ENCODE measurements around the gene C1QA. TPM values are rescaled to one million over a fixed set of nuclear protein-coding genes. Genes with fewer than 3 reads are reported as not detected.

C1QA gene
- total RNA-seq, 1 experiment from 2014 or later = not detected

DNA sequence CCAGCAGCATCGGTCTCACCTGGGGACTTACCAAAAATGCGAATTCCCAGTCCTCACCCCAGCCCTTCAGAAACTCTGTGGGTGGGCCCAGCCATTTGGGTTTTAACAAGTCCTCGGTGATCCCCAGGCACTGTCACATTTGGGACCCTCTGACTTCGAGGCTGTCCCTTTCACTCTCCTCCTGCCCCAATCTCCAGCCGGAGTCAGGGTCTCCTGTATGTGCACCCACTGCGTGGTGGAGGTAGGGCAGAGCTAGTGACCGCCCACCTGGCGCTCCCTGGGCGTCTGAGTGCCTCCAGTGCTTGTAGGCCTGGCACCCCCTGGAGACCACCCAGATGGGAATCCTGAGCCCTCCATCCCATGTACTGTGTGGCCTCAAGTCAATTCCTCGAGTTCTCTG lies 42.0 kb upstream of the C1QA start:
- no peaks in the 10 kb centered on the region for H3K27me3 ChIP-seq (ENCODE audit: low read length)
- no peaks in the 10 kb centered on the region for H3F3A ChIP-seq (ENCODE audit: low read length, unreplicated experiment)
- no peak overlapping the region for H3K4me3 ChIP-seq (ENCODE audit: low read length)
- no peaks in the 10 kb centered on the region for H3K79me2 ChIP-seq (ENCODE audit: low read length)
- no peak overlapping the region for H3K9ac ChIP-seq (ENCODE audit: low read length)
- TF ChIP-seq EZH2 (IDR thresholded peaks at IDR 0.05; ENCODE audit: low read length, unreplicated experiment) (no peak), EZH2phosphoT487 (IDR thresholded peaks at IDR 0.05; ENCODE audit: borderline replicate concordance, low read length) (no peak)
- TF ChIP-seq, protein P1, sequence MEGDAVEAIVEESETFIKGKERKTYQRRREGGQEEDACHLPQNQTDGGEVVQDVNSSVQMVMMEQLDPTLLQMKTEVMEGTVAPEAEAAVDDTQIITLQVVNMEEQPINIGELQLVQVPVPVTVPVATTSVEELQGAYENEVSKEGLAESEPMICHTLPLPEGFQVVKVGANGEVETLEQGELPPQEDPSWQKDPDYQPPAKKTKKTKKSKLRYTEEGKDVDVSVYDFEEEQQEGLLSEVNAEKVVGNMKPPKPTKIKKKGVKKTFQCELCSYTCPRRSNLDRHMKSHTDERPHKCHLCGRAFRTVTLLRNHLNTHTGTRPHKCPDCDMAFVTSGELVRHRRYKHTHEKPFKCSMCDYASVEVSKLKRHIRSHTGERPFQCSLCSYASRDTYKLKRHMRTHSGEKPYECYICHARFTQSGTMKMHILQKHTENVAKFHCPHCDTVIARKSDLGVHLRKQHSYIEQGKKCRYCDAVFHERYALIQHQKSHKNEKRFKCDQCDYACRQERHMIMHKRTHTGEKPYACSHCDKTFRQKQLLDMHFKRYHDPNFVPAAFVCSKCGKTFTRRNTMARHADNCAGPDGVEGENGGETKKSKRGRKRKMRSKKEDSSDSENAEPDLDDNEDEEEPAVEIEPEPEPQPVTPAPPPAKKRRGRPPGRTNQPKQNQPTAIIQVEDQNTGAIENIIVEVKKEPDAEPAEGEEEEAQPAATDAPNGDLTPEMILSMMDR (conservative IDR thresholded peaks at IDR 0.05; ENCODE audit: low read depth, low read length) = no peak
- no peak overlapping the region for H2AFZ ChIP-seq (ENCODE audit: low read length)
- ChIA-PET POLR2A (ENCODE audit: unreplicated experiment) (no interaction called here), CTCF (no interaction called here)
- no peak for ATAC-seq
- no peaks in the 10 kb centered on the region for H3K9me2 ChIP-seq (replicated peaks; ENCODE audit: low read length)
- no peaks in the 10 kb centered on the region for H3K36me3 ChIP-seq (ENCODE audit: low read depth, low read length)
- no peak overlapping the region for H3K27ac ChIP-seq (ENCODE audit: low read length)
- H3K9me3 ChIP-seq (ENCODE audit: low read length) = no peaks in the 10 kb centered on the region
- no peaks in the 10 kb centered on the region for H4K20me1 ChIP-seq (ENCODE audit: low read length)
- intact Hi-C loops (cut with micrococcal nuclease) = no loop called here
- H3K4me1 ChIP-seq (ENCODE audit: insufficient read depth, low read length) = no peaks in the 10 kb centered on the region
- BruUV-seq (replicated peaks) = no TSS peak
- DNase-seq = no peak
- H3K4me2 ChIP-seq (ENCODE audit: low read length) = no peak overlapping the region

GRCh38 chr1:22595108-22595507 lies 41.3 kb upstream of the C1QA start:
- intact Hi-C loops (cut with micrococcal nuclease) = no loop called here
- Histone ChIP-seq H3K27me3 (ENCODE audit: low read length) (no peaks in the 10 kb centered on the region), H3K79me2 (ENCODE audit: low read length) (no peaks in the 10 kb centered on the region), H3K4me2 (ENCODE audit: low read length) (no peak overlapping the region), H4K20me1 (ENCODE audit: low read length) (no peaks in the 10 kb centered on the region), H3K36me3 (ENCODE audit: low read depth, low read length) (no peaks in the 10 kb centered on the region), H3K4me3 (ENCODE audit: low read length) (no peak overlapping the region), H3F3A (ENCODE audit: low read length, unreplicated experiment) (no peaks in the 10 kb centered on the region), H3K4me1 (ENCODE audit: insufficient read depth, low read length) (no peaks in the 10 kb centered on the region), H3K9me2 (replicated peaks; ENCODE audit: low read length) (no peaks in the 10 kb centered on the region), H3K9me3 (ENCODE audit: low read length) (no peaks in the 10 kb centered on the region), H3K27ac (ENCODE audit: low read length) (no peak overlapping the region), H3K9ac (ENCODE audit: low read length) (no peak overlapping the region), H2AFZ (ENCODE audit: low read length) (no peak overlapping the region)
- TF ChIP-seq EZH2phosphoT487 (IDR thresholded peaks at IDR 0.05; ENCODE audit: borderline replicate concordance, low read length) = no peak
- TF ChIP-seq EZH2 (IDR thresholded peaks at IDR 0.05; ENCODE audit: low read length, unreplicated experiment) = no peak
- DNase-seq = no peak
- ATAC-seq = no peak
- BruUV-seq (replicated peaks) = no TSS peak
- ChIA-PET CTCF (no interaction called here), POLR2A (ENCODE audit: unreplicated experiment) (no interaction called here)

- Histone ChIP-seq H3K4me1 (ENCODE audit: insufficient read depth, low read length) (no peaks in the 10 kb centered on the region), H3K4me2 (ENCODE audit: low read length) (no peak overlapping the region), H3K9me3 (ENCODE audit: low read length) (no peaks in the 10 kb centered on the region), H3K27me3 (ENCODE audit: low read length) (0 out of 2 replicates have a peak, but pooled peaks cover 4% of the 10 kb centered on the region), H3K4me3 (ENCODE audit: low read length) (no peak overlapping the region), H3K27ac (ENCODE audit: low read length) (no peak overlapping the region), H2AFZ (ENCODE audit: low read length) (no peak overlapping the region), H3K9ac (ENCODE audit: low read length) (no peak overlapping the region), H3K36me3 (ENCODE audit: low read depth, low read length) (no peaks in the 10 kb centered on the region), H3F3A (ENCODE audit: low read length, unreplicated experiment) (no peaks in the 10 kb centered on the region), H4K20me1 (ENCODE audit: low read length) (no peaks in the 10 kb centered on the region), H3K9me2 (replicated peaks; ENCODE audit: low read length) (no peaks in the 10 kb centered on the region), H3K79me2 (ENCODE audit: low read length) (no peaks in the 10 kb centered on the region)
- TF ChIP-seq EZH2 (IDR thresholded peaks at IDR 0.05; ENCODE audit: low read length, unreplicated experiment) (no peak), EZH2phosphoT487 (IDR thresholded peaks at IDR 0.05; ENCODE audit: borderline replicate concordance, low read length) (no peak)
- TF ChIP-seq, protein P1 (conservative IDR thresholded peaks at IDR 0.05; ENCODE audit: low read depth, low read length) = no peak
- POLR2A ChIA-PET (ENCODE audit: unreplicated experiment) = no interaction called here
- no TSS peak for BruUV-seq (replicated peaks)
- CTCF ChIA-PET = no interaction called here
- intact Hi-C loops (cut with micrococcal nuclease) = no loop called here
- ATAC-seq (no peak), DNase-seq (no peak)
Observed at GRCh38 chr1:22597301-22597965, 39.0 kb upstream of the C1QA start.

Measured in PC-3 (cell line).